ENCODE data around the gene ZBTB2.

DNA sequence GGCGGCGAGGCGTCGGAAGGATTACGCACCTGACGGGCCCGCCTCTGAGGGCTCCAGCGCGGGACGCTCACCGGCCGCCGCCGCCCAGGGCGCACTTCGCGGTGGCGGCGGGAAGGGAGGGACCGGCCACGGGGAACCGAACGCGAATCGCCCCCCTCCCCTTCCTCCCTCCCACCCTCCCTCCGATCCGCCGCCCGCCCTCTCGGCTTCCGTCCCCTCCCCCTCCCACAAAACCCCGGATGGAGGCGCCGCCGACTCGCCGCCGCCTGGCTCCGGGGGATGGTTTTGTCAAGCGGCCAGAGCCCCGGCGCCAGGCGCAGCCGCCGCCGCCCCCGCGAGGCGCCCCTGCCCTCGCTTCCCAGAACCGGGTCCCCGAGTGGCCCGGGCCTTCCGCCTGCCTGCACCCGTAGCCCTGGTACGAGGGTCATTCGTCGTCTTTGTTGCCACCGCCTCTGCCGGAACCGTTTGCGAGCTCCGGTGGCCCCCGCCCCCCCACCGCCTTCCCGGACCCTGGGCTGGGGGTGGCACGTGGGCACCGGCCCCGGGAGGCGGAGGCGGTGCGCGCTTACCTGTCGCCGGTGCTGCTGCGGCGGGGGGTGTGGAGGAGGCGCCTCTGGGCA lies 398 bp downstream of the ZBTB2 start:
- no peak for TF ChIP-seq POLR2A (IDR thresholded peaks at IDR 0.05; ENCODE audit: low read depth)
- TF ChIP-seq, protein P1, sequence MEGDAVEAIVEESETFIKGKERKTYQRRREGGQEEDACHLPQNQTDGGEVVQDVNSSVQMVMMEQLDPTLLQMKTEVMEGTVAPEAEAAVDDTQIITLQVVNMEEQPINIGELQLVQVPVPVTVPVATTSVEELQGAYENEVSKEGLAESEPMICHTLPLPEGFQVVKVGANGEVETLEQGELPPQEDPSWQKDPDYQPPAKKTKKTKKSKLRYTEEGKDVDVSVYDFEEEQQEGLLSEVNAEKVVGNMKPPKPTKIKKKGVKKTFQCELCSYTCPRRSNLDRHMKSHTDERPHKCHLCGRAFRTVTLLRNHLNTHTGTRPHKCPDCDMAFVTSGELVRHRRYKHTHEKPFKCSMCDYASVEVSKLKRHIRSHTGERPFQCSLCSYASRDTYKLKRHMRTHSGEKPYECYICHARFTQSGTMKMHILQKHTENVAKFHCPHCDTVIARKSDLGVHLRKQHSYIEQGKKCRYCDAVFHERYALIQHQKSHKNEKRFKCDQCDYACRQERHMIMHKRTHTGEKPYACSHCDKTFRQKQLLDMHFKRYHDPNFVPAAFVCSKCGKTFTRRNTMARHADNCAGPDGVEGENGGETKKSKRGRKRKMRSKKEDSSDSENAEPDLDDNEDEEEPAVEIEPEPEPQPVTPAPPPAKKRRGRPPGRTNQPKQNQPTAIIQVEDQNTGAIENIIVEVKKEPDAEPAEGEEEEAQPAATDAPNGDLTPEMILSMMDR (IDR thresholded peaks at IDR 0.05) = no peak
- no peak for TF ChIP-seq POLR2AphosphoS5 (IDR thresholded peaks at IDR 0.05)
- no peak for TF ChIP-seq EP300 (IDR thresholded peaks at IDR 0.05)

All from esophagus muscularis mucosa (tissue), 4 donors.